GM23338 (cell line): ENCODE measurements around the gene REG1A. TPM values are rescaled to one million over a fixed set of nuclear protein-coding genes. Genes with fewer than 3 reads are reported as not detected.

Experiments used
- ATAC-seq: fragments of 200-7000 bp; cut with Tn5 transposase; 3 replicates; pipeline ENCODE4 v1.9.1; 2020
- DNase-seq: peaks from one replicate; pipeline ENCODE4 v3.0.0-alpha.2; 2015; ENCODE audit warnings: low spot score
- H2AFZ ChIP-seq: fragments of 200-600 bp; sonication (generic); 2 replicates; pipeline ENCODE4 v1.8.0; 2016; ENCODE audit warnings: antibody characterized with exemption, mild to moderate bottlenecking, moderate library complexity
- H3F3A ChIP-seq: fragments of 200-600 bp; sonication (generic); replicated peaks from 2 replicates; pipeline ENCODE4 v1.8.0; 2017; ENCODE audit warnings: antibody characterized with exemption, mixed run types, low read depth
- H3K27ac ChIP-seq: fragments of 200-600 bp; sonication (generic); 2 replicates; pipeline ENCODE4 v1.6.1; 2016; ENCODE audit warnings: low read depth
- H3K27me3 ChIP-seq: fragments of 200-600 bp; sonication (generic); 2 replicates; pipeline ENCODE4 v1.8.0; 2016; ENCODE audit warnings: mild to moderate bottlenecking, mixed run types, moderate library complexity; ENCODE audit not compliant: insufficient read depth
- H3K36me3 ChIP-seq: fragments of 200-600 bp; sonication (generic); 2 replicates; pipeline ENCODE4 v1.8.0; 2016; ENCODE audit warnings: mild to moderate bottlenecking; ENCODE audit not compliant: insufficient read depth
- H3K4me1 ChIP-seq: fragments of 200-600 bp; sonication (generic); 2 replicates; pipeline ENCODE4 v1.8.0; 2016; ENCODE audit warnings: mild to moderate bottlenecking, moderate library complexity; ENCODE audit not compliant: insufficient read depth
- H3K4me2 ChIP-seq: fragments of 200-600 bp; sonication (generic); 2 replicates; pipeline ENCODE4 v1.7.1; 2017; ENCODE audit warnings: mixed run types
- H3K4me3 ChIP-seq: fragments of 200-600 bp; sonication (generic); 2 replicates; pipeline ENCODE4 v1.6.1; 2016; ENCODE audit warnings: mixed run types
- H3K79me2 ChIP-seq: fragments of 200-600 bp; sonication (generic); replicated peaks from 2 replicates; pipeline ENCODE4 v1.8.0; 2017; ENCODE audit warnings: mild to moderate bottlenecking; ENCODE audit not compliant: insufficient read depth
- H3K9me2 ChIP-seq: fragments of 200-600 bp; sonication (generic); 2 replicates; pipeline ENCODE4 v1.8.0; 2017; ENCODE audit not compliant: insufficient read depth
- H4K20me1 ChIP-seq: fragments of 200-600 bp; sonication (generic); replicated peaks from 2 replicates; pipeline ENCODE4 v1.8.0; 2017; ENCODE audit warnings: mild to moderate bottlenecking; ENCODE audit not compliant: insufficient read depth
- H3K27ac Mint-ChIP-seq: 2 replicates; pipeline ENCODE4 v1.8.0; 2020; ENCODE audit warnings: inconsistent platforms, mild to moderate bottlenecking, moderate library complexity, mixed read lengths
- H3K27me3 Mint-ChIP-seq: 3 replicates; pipeline ENCODE4 v1.8.0; 2022; ENCODE audit warnings: low read depth, mild to moderate bottlenecking, moderate library complexity, mixed read lengths, inconsistent platforms; ENCODE audit not compliant: insufficient read depth, poor library complexity
- H3K36me3 Mint-ChIP-seq: 3 replicates; pipeline ENCODE4 v1.8.0; 2021; ENCODE audit warnings: low read depth, mild to moderate bottlenecking, inconsistent platforms, moderate library complexity, mixed read lengths
- H3K4me1 Mint-ChIP-seq: 3 replicates; pipeline ENCODE4 v1.8.0; 2020; ENCODE audit warnings: mild to moderate bottlenecking, inconsistent platforms, mixed read lengths
- H3K4me3 Mint-ChIP-seq: 3 replicates; pipeline ENCODE4 v1.8.0; 2021; ENCODE audit warnings: moderate library complexity, mild to moderate bottlenecking, inconsistent platforms, mixed read lengths
- H3K9me3 Mint-ChIP-seq: 3 replicates; pipeline ENCODE4 v1.8.0; 2020; ENCODE audit warnings: moderate library complexity, mild to moderate bottlenecking, inconsistent platforms, mixed read lengths
- CREB1 ChIP-seq: fragments of 250-450 bp; sonication (Bioruptor Pico); IDR thresholded peaks from 2 replicates; pipeline ENCODE4 v1.5.0; 2020; ENCODE audit warnings: low read depth, mild to moderate bottlenecking, moderate library complexity
- CTCF ChIP-seq, 2 experiments: fragments of 200-600 bp in 1 of 2; sonication (generic) in 1 of 2; conservative IDR thresholded peaks; 2 replicates each; pipeline versions ENCODE4 v1.5.1 to v1.6.1; 2016 to 2017; ENCODE audit warnings: antibody characterized with exemption in 2 of 2, low read depth in 2 of 2, mild to moderate bottlenecking in 2 of 2, moderate library complexity in 1 of 2
- ETS1 ChIP-seq: IDR thresholded peaks from 2 replicates; pipeline ENCODE4 v1.6.1; 2016; ENCODE audit warnings: antibody characterized with exemption
- EZH2 ChIP-seq: fragments of 200-600 bp; sonication (generic); IDR thresholded peaks from one replicate; pipeline ENCODE4 v1.8.0; 2017; ENCODE audit warnings: antibody characterized with exemption, mild to moderate bottlenecking, low read depth; ENCODE audit not compliant: unreplicated experiment
- EZH2phosphoT487 ChIP-seq: fragments of 200-600 bp; sonication (generic); IDR thresholded peaks from one replicate; pipeline ENCODE4 v1.8.1; 2018; ENCODE audit warnings: antibody characterized with exemption; ENCODE audit not compliant: unreplicated experiment
- JUNB ChIP-seq: IDR thresholded peaks from one replicate; pipeline ENCODE4 v1.6.1; 2016; ENCODE audit warnings: antibody characterized with exemption; ENCODE audit not compliant: unreplicated experiment
- NANOG ChIP-seq: IDR thresholded peaks from 2 replicates; pipeline ENCODE4 v1.6.1; 2016; ENCODE audit warnings: antibody characterized with exemption, borderline replicate concordance
- POLR2AphosphoS5 ChIP-seq: IDR thresholded peaks from 2 replicates; pipeline ENCODE4 v1.6.1; 2016; ENCODE audit warnings: antibody characterized with exemption, low read depth
- REST ChIP-seq: IDR thresholded peaks from one replicate; pipeline ENCODE4 v1.6.1; 2018; ENCODE audit warnings: antibody characterized with exemption; ENCODE audit not compliant: unreplicated experiment
- STAT1 ChIP-seq: IDR thresholded peaks from one replicate; pipeline ENCODE4 v1.6.1; 2016; ENCODE audit warnings: antibody characterized with exemption; ENCODE audit not compliant: unreplicated experiment
- ZNF114 ChIP-seq: fragments of 250-450 bp; sonication (Bioruptor Pico); IDR thresholded peaks from 2 replicates; pipeline ENCODE4 v1.5.0; 2020; ENCODE audit warnings: mild to moderate bottlenecking, moderate library complexity
- ZNF331 ChIP-seq: fragments of 250-450 bp; sonication (Bioruptor Pico); IDR thresholded peaks from 2 replicates; pipeline ENCODE4 v1.5.0; 2020; ENCODE audit warnings: low read depth, mild to moderate bottlenecking, moderate library complexity
- polyA plus RNA-seq: library from polyadenylated mRNA; unstranded; fragments of >200 nt; fragmentation: Nextera tagmentation; extraction: Ambion mirVana; gene quantifications from 2 replicates; pipeline ENCODE4 v1.2.1, GENCODE V29; 2016
- total RNA-seq: library from RNA; depleted of rRNA; stranded (reverse); fragments of >200 nt; shearing (Covaris generic); gene quantifications from 2 replicates; pipeline ENCODE4 v1.2.3, GENCODE V29; 2014
- TF ChIP-seq, protein P1 (sequence below): fragments of 250-450 bp; sonication (Bioruptor Pico); IDR thresholded peaks from 2 replicates; pipeline ENCODE4 v1.5.0; 2020; ENCODE audit warnings: mild to moderate bottlenecking, moderate library complexity

Gene REG1A
- total and polyA plus RNA-seq, 2 experiments from 2014 or later = not detected

DNA sequence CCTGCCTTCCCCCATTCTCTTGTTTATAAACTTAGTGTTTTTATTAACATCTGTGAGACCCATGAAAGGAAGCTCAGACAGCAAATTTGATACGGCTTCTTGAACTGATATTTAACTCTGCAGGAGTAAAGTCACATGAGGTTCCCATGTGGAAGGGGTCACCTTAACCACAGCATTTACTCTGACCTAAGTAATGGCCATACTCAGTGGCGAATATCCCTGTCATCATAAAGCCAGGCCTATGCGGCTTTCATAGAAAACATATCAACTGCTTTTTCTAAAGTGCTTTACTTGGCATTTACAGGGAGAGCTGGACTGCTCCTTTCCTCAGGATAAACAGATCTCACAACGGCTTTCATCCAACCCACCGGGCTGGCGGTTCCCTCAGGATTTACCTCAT, 9.0 kb downstream of the REG1A start:
- no peaks in the 10 kb centered on the region for H3K36me3 ChIP-seq
- no peak for ATAC-seq
- TF ChIP-seq EZH2 (no peak), REST (no peak), JUNB (no peak), NANOG (no peak), STAT1 (no peak), ZNF331 (no peak), EZH2phosphoT487 (no peak), ZNF114 (CRISPR knock-in tag) (no peak), ETS1 (no peak), CREB1 (no peak), POLR2AphosphoS5 (no peak), CTCF (conservative IDR thresholded peaks at IDR 0.05; ENCODE audit: low read depth in 2 of 2) (no peak)
- TF ChIP-seq, protein P1, sequence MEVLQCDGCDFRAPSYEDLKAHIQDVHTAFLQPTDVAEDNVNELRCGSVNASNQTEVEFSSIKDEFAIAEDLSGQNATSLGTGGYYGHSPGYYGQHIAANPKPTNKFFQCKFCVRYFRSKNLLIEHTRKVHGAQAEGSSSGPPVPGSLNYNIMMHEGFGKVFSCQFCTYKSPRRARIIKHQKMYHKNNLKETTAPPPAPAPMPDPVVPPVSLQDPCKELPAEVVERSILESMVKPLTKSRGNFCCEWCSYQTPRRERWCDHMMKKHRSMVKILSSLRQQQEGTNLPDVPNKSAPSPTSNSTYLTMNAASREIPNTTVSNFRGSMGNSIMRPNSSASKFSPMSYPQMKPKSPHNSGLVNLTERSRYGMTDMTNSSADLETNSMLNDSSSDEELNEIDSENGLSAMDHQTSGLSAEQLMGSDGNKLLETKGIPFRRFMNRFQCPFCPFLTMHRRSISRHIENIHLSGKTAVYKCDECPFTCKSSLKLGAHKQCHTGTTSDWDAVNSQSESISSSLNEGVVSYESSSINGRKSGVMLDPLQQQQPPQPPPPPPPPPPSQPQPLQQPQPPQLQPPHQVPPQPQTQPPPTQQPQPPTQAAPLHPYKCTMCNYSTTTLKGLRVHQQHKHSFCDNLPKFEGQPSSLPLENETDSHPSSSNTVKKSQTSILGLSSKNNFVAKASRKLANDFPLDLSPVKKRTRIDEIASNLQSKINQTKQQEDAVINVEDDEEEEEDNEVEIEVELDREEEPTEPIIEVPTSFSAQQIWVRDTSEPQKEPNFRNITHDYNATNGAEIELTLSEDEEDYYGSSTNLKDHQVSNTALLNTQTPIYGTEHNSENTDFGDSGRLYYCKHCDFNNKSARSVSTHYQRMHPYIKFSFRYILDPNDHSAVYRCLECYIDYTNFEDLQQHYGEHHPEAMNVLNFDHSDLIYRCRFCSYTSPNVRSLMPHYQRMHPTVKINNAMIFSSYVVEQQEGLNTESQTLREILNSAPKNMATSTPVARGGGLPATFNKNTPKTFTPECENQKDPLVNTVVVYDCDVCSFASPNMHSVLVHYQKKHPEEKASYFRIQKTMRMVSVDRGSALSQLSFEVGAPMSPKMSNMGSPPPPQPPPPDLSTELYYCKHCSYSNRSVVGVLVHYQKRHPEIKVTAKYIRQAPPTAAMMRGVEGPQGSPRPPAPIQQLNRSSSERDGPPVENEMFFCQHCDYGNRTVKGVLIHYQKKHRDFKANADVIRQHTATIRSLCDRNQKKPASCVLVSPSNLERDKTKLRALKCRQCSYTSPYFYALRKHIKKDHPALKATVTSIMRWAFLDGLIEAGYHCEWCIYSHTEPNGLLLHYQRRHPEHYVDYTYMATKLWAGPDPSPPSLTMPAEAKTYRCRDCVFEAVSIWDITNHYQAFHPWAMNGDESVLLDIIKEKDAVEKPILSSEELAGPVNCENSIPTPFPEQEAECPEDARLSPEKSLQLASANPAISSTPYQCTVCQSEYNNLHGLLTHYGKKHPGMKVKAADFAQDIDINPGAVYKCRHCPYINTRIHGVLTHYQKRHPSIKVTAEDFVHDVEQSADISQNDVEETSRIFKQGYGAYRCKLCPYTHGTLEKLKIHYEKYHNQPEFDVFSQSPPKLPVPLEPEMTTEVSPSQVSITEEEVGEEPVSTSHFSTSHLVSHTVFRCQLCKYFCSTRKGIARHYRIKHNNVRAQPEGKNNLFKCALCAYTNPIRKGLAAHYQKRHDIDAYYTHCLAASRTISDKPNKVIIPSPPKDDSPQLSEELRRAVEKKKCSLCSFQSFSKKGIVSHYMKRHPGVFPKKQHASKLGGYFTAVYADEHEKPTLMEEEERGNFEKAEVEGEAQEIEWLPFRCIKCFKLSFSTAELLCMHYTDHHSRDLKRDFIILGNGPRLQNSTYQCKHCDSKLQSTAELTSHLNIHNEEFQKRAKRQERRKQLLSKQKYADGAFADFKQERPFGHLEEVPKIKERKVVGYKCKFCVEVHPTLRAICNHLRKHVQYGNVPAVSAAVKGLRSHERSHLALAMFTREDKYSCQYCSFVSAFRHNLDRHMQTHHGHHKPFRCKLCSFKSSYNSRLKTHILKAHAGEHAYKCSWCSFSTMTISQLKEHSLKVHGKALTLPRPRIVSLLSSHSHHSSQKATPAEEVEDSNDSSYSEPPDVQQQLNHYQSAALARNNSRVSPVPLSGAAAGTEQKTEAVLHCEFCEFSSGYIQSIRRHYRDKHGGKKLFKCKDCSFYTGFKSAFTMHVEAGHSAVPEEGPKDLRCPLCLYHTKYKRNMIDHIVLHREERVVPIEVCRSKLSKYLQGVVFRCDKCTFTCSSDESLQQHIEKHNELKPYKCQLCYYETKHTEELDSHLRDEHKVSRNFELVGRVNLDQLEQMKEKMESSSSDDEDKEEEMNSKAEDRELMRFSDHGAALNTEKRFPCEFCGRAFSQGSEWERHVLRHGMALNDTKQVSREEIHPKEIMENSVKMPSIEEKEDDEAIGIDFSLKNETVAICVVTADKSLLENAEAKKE (CRISPR knock-in tag) = no peak
- H3K27ac ChIP-seq = no peak overlapping the region
- Mint-ChIP-seq H3K27ac (no peak overlapping the region), H3K9me3 (no peaks in the 10 kb centered on the region), H3K27me3 (peaks cover 2% of the 10 kb centered on the region), H3K4me1 (peaks cover 3% of the 10 kb centered on the region; the same call in 1 of the 3 replicates), H3K36me3 (no peaks in the 10 kb centered on the region), H3K4me3 (no peak overlapping the region)
- H2AFZ ChIP-seq = peak overlapping the region; percentile 40; the same call in 1 of the 2 replicates
- no peaks in the 10 kb centered on the region for H3K79me2 ChIP-seq
- H3F3A ChIP-seq = no peaks in the 10 kb centered on the region
- H3K9me2 ChIP-seq = 0 out of 2 replicates have a peak, but pooled peaks cover 2% of the 10 kb centered on the region
- no peaks in the 10 kb centered on the region for H3K4me1 ChIP-seq
- no peaks in the 10 kb centered on the region for H3K27me3 ChIP-seq
- no peak for DNase-seq
- no peak overlapping the region for H3K4me3 ChIP-seq
- H4K20me1 ChIP-seq = no peaks in the 10 kb centered on the region
- no peak overlapping the region for H3K4me2 ChIP-seq
